GM19452 (cell line): Measurements from ENCODE around the gene SMAD3.
A peak's percentile ranks its signal among the peaks of the same experiment; 100 is the strongest.
"Not testable (repeated sequence)": the region's sequence is repeated elsewhere in the genome, so short reads cannot be mapped to it uniquely, and the experiment has no call there.

Experiments used
- ATAC-seq: cut with Tn5 transposase; IDR thresholded peaks from one replicate; pipeline ENCODE4 v1.9.1; 2021; ENCODE audit not compliant: unreplicated experiment

The SMAD3 gene

DNA sequence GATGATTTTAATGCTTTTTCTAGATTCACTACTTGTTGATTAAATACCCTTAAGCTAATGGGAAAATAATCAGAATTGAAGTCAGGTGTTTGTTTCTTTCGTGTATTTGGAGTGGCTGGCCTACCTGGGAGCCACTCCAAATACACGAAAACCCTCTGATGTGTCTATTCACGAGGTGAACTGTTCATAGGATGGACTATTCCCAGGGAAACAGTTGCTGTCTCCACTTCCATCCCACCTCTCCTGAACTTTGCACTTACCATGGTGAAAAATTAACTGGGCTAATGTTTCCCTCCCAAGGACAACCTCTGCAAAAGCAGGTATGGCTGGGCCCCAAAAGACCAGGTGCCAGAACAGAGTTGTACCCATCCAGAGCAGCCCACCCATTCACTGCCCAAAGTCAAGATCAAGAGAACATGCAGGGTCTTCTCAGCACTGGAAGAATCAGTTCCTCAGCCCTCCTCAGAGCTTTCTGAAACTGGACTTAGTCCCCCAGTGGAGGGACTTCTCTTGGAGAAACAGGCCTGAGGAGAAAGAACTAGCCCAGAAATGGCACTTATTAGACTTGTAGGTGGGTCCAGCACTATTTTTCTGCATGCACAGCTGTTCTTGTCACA, 2.9 kb upstream of the SMAD3 start:
- no peak for ATAC-seq

DNA sequence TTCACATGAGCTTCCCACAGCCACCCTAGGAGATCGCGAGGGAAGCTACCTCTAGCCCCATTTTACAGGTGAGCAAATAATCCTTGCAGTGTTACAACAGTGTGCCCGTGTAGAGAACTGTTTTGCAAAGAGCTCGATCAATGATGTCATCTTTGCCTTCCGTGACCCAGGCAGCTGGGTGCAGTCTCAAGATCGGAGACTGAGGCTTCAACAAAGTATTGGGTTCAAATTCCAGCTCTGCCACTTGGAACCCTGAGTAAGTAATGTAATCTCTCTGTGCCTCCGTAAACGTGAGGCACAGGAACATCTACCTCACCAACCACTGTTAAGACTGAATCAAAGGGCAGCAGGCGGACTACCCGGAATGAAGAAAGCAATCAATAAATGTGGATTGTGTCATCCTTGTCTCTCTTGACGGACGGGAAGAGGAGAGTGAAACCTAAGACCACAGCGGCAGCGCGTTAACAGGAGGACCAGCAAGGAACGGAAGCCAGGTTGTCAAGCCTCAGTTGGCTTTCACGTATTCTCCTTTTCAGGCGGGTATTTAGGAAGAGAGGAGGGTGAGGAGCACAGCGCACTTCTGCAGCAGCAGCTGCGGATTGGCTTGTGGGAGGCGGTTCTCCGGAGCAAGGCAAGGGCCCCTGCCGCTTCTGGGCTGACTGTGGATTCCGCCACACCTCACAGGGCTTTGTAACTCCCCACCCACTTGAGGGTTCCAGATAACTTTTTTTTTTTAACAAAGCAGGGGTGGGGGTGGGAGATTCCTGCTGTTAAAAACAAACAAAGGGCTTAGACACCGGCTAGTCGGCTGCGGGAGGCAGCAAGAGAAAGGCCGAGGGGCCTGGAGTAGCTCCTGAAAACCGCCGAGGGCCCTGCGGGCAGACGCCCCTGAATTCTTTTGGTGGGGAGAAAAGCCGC, 1.5 kb upstream of the SMAD3 start:
- no peak for ATAC-seq

- peak; percentile 44 for ATAC-seq
These were observed 533 bp upstream of the SMAD3 start for GRCh38 chr15:67064607-67065530.

DNA sequence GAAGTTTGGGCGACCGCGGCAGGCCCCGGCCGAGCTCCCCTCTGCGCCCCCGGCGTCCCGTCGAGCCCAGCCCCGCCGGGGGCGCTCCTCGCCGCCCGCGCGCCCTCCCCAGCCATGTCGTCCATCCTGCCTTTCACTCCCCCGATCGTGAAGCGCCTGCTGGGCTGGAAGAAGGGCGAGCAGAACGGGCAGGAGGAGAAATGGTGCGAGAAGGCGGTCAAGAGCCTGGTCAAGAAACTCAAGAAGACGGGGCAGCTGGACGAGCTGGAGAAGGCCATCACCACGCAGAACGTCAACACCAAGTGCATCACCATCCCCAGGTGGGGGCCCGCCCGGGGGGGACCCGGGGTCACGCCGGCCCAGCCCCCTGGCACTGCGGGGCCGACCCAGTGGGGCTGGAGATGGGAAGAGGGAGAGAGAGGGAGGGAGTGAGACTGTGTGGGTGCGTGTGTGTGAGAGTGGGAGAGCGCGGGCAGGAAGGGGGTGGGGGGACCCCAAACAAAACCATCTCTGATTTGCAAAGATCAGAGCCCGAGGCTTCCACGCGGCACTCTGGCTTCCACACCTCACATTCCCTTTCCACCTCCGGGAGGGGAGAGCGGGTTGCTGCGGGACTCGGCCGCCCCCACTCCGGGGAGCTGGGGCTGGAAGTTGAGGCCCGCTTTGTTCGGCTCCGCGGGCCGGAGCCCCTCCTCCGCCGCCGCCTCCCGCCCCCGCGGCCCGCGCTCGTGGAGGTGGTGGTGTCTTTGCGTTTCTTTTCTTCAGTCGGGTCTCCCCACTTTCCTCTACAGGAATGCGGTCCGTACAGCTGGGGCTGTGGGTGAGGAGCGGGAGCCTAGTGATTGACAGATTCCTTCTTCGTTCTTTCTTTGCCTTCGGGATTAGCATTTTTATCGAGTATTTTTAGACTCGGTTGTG, 898 bp downstream of the SMAD3 start:
- ATAC-seq = no peak

DNA sequence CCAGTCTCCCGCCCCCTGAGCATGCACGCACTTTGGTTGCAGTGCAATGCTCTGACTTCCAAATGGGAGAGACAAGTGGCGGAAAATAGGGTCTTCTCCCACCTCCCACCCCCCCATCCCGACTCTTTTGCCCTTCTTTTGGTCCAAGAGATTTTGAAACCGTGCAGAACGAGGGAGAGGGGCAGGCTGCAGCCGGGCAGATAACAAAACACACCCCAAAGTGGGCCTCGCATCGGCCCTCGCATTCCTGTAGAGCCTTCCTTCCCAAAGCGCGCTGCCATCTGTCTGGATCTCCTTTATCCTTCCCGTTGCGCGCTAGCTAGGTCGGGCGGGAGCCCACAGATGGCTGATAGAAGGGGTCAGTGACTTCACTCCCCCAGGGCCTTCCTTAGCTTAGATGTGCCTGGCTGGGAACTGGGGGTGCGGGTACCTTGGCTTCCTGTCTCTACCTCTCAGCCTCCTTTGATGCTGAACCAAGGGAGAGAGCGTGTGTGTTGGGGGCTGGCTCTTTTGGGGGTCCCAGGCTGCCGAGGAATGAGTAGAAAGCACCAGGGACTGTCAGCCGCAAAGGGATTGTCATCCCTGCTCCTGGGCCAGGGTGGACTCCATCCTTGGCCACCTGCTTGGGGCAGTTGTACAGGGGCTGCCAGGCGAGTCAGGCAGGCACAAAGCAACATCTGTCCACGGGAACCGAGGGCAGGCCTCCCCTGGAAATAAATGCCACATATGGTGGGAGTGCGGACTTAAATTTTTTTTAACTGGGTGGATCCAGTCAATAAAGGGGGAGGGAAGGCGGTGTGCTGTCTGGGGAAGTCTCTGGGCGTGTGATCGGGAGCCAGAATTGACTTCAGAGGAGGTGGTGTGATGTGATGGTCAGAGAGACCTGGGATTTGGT, 1.8 kb downstream of the SMAD3 start:
- ATAC-seq = no peak

- ATAC-seq = no peak
These were observed 2.6 kb downstream of the SMAD3 start for GRCh38 chr15:67067930-67068551.

- no peak for ATAC-seq
These were observed 3.5 kb downstream of the SMAD3 start for GRCh38 chr15:67068710-67069400.

- no peak for ATAC-seq
These were observed 4.7 kb downstream of the SMAD3 start for GRCh38 chr15:67070150-67070549.

DNA sequence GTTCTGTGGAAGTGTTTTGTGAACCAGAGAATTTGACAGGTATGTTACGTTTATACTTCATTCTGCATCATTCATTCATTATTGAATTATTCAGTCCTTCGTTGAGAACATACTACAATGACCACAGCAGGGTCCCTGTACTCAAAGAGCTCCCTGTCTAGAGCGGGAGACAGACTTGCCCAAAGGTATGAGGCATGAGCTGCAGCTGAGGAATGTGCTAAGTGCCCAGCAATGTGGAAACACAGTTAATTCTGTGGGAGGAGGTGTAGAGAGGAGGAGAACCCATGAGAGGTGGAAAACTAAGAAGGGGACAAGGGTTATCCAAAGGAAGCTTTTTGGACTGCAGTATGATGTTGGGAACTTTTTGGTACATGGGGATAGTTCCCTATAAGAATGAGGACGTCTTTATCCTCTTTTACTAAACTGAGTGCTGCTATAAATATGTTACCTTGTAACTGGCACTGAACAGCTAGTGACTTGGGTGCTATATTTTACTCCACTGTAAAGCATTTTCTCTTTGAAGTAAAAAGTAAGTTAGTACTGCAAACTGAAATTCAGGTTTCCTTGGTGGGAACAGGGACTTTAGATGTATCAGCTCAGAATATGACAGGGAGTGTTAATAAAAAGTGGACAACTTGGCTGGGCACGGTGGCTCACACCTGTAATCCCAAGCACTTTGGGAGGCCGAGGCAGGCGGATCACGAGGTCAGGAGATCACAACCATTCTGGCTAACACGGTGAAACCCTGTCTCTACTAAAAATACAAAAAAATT, 5.7 kb downstream of the SMAD3 start:
- ATAC-seq = no peak

DNA sequence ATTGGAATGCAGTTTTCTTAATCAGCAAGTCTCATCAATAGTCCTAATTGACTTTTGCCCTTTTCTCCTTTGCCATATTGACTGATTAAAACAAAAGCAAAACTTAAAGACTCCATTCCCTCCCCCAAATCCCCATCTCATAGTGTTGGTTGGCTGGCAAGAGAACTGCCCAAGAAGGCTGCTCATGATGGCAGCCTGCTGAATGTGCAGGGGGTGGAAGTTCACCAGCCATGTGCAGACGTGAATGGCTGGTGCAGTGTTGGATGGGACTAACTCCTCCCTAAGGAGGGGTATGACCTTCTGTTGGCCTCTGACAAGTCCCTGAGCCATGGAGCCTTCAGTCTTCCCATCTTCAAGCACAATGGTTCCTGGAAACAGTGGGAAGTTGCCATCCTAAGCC, 7.0 kb downstream of the SMAD3 start:
- ATAC-seq = no peak

- ATAC-seq = no peak
These were observed 7.6 kb downstream of the SMAD3 start for GRCh38 chr15:67072958-67073357.

DNA sequence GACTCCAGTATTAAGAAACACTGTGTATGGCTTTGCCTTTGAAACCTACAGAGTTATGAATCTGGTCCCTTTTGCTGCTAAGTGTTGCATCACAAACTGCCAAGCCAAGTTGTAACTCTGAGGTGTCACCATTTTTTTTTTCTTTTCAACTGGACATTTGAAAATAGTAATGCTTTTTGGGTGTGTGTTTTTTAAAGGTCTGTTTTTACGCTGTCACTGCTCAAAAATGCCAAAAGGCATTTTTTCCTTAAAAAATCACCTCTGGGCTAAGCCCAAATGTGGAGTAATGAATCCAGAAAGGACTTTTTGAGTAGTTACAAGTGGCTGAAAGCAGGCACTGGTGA, 9.5 kb downstream of the SMAD3 start:
- no peak for ATAC-seq

DNA sequence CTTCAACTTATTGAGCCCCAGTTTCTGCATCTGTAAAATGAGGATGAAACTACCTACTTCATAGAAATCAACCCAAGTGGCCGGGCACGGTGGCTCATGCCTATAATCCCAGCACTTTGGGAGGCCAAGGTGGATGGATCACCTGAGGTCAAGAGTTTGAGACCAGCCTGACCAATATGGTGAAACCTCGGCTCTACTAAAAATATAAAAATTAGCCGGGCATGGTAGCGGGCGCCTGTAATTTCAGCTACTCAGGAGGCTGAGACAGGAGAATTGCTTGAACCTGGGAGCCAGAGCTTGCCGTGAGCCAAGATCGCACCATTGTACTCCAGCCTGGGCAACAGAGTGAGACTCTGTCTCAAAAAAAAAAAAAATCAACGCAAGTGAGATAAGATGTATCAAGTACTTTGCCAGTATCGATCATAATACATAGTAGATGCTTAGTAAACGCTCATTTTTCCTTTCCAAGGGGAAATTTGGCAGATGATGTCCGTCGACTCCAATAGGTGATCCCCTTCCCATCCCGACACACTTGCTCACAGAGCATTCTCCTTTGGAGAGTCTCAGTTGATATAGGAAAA, 10.2 kb downstream of the SMAD3 start:
- ATAC-seq = not testable (repeated sequence)

- no peak for ATAC-seq
These were observed 10.9 kb downstream of the SMAD3 start for GRCh38 chr15:67076147-67076843.

DNA sequence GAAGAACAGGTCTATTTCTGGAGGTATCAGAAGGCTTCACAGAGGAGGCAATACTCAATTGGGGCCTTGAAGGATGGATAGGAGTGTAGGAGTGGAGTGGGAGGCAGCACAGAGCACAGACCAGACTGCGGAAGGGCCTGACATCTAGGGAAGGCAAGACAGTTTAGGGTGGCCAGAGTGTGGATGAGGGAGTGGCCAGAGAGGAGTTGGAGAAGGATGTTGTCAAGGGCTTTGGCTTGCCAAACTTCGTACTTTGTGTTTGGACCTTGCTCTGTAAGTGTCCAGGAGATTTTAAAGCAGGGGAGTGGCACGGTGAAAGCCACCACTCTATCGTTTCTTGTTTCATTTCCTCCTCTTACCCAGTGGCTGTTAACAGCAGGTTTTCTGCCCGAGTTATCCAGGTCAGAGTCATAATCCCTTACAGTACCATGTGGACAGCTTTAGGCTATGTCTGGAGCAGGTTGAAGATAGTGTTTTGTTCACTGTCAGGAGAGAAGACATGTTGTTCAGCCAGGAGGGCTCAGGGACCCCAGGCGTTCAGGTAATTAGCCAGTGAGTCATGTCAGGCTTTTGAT, 12.3 kb downstream of the SMAD3 start:
- no peak for ATAC-seq

- ATAC-seq = no peak
These were observed 14.0 kb downstream of the SMAD3 start for GRCh38 chr15:67079361-67079760.
